H9 (cell line): ENCODE results near the gene ESRP2. TPM values are rescaled to one million over a fixed set of nuclear protein-coding genes. Genes with fewer than 3 reads are reported as not detected.

ENCODE experiments used
- DNase-seq: peaks from one replicate; pipeline ENCODE4 v3.0.0-alpha.2; 2017
- H2AFZ ChIP-seq: one replicate; pipeline ENCODE4 v1.6.1; 2013; ENCODE audit warnings: mild to moderate bottlenecking, low read length, control low read depth, moderate library complexity
- H2AK5ac ChIP-seq: 2 replicates; pipeline ENCODE4 v1.6.1; 2013; ENCODE audit warnings: low read length, control low read depth, mixed read lengths; ENCODE audit not compliant: insufficient read length
- H2BK120ac ChIP-seq: one replicate; pipeline ENCODE4 v1.6.1; 2013; ENCODE audit warnings: low read depth, mild to moderate bottlenecking, low read length, control low read depth, inconsistent platforms; ENCODE audit not compliant: poor library complexity, severe bottlenecking
- H2BK12ac ChIP-seq: 2 replicates; pipeline ENCODE4 v1.6.1; 2013; ENCODE audit warnings: low read length, control low read depth, mixed read lengths, low read depth; ENCODE audit not compliant: insufficient read length
- H2BK15ac ChIP-seq: 2 replicates; pipeline ENCODE4 v1.6.1; 2013; ENCODE audit warnings: low read depth, low read length, control low read depth
- H2BK20ac ChIP-seq: one replicate; pipeline ENCODE4 v1.6.1; 2013; ENCODE audit warnings: low read depth, mild to moderate bottlenecking, low read length, control low read depth, inconsistent platforms; ENCODE audit not compliant: poor library complexity, severe bottlenecking
- H2BK5ac ChIP-seq: 2 replicates; pipeline ENCODE4 v1.6.1; 2013; ENCODE audit warnings: low read length, control low read depth, mixed read lengths; ENCODE audit not compliant: insufficient read length
- H3K14ac ChIP-seq: 2 replicates; pipeline ENCODE4 v1.6.1; 2013; ENCODE audit warnings: low read length, control low read depth; ENCODE audit not compliant: insufficient read depth
- H3K18ac ChIP-seq: 2 replicates; pipeline ENCODE4 v1.6.1; 2013; ENCODE audit warnings: low read depth, mild to moderate bottlenecking, mixed read lengths, low read length, control low read depth; ENCODE audit not compliant: insufficient read length
- H3K23ac ChIP-seq: 2 replicates; pipeline ENCODE4 v1.6.1; 2013; ENCODE audit warnings: low read length, control low read depth, mixed read lengths, low read depth; ENCODE audit not compliant: insufficient read length
- H3K23me2 ChIP-seq: 2 replicates; pipeline ENCODE4 v1.6.1; 2013; ENCODE audit warnings: low read depth, mild to moderate bottlenecking, mixed read lengths, low read length, control low read depth; ENCODE audit not compliant: insufficient read length, poor library complexity, severe bottlenecking
- H3K27ac ChIP-seq: 2 replicates; pipeline ENCODE4 v1.5.1; 2013; ENCODE audit warnings: low read length, control low read depth, mixed read lengths, low read depth; ENCODE audit not compliant: insufficient read length
- H3K27me3 ChIP-seq: 2 replicates; pipeline ENCODE4 v1.6.1; 2013; ENCODE audit warnings: low read length, control low read depth, inconsistent platforms; ENCODE audit not compliant: insufficient read depth
- H3K4ac ChIP-seq: 2 replicates; pipeline ENCODE4 v1.6.1; 2013; ENCODE audit warnings: low read depth, mild to moderate bottlenecking, control low read depth, inconsistent platforms, low read length, moderate library complexity
- H3K4me1 ChIP-seq: 2 replicates; pipeline ENCODE4 v1.6.1; 2013; ENCODE audit warnings: low read length, control low read depth, inconsistent platforms; ENCODE audit not compliant: insufficient read depth
- H3K4me2 ChIP-seq: 2 replicates; pipeline ENCODE4 v1.6.1; 2013; ENCODE audit warnings: low read length, control low read depth, mixed read lengths; ENCODE audit not compliant: insufficient read length, insufficient read depth
- H3K56ac ChIP-seq: 2 replicates; pipeline ENCODE4 v1.6.1; 2013; ENCODE audit warnings: low read depth, mild to moderate bottlenecking, mixed read lengths, low read length, control low read depth; ENCODE audit not compliant: insufficient read length
- H3K79me1 ChIP-seq: 2 replicates; pipeline ENCODE4 v1.6.1; 2013; ENCODE audit warnings: low read depth, mild to moderate bottlenecking, moderate library complexity, low read length, control low read depth, inconsistent platforms; ENCODE audit not compliant: insufficient read depth, poor library complexity, severe bottlenecking
- H3K79me2 ChIP-seq: 2 replicates; pipeline ENCODE4 v1.6.1; 2013; ENCODE audit warnings: low read length, control low read depth, inconsistent platforms; ENCODE audit not compliant: insufficient read depth
- H3K9ac ChIP-seq: 2 replicates; pipeline ENCODE4 v1.6.1; 2013; ENCODE audit warnings: low read length, control low read depth, mixed read lengths; ENCODE audit not compliant: insufficient read length; ENCODE audit errors: extremely low read depth
- H3K9me3 ChIP-seq: one replicate; pipeline ENCODE4 v1.6.1; 2013; ENCODE audit warnings: low read depth, low read length, inconsistent platforms; ENCODE audit not compliant: control insufficient read depth
- H3T11ph ChIP-seq: one replicate; pipeline ENCODE4 v1.6.1; 2013; ENCODE audit warnings: mild to moderate bottlenecking, low read length, control low read depth, inconsistent platforms
- H4K20me1 ChIP-seq: one replicate; pipeline ENCODE4 v1.6.1; 2013; ENCODE audit not compliant: control insufficient read depth, insufficient read length, insufficient read depth
- H4K5ac ChIP-seq: 2 replicates; pipeline ENCODE4 v1.6.1; 2013; ENCODE audit warnings: low read depth, mild to moderate bottlenecking, mixed read lengths, low read length, control low read depth; ENCODE audit not compliant: insufficient read length
- H4K8ac ChIP-seq: replicated peaks from 2 replicates; pipeline ENCODE4 v1.6.1; 2013; ENCODE audit warnings: low read length, control low read depth, mixed read lengths, low read depth; ENCODE audit not compliant: insufficient read length
- H4K91ac ChIP-seq: 2 replicates; pipeline ENCODE4 v1.6.1; 2013; ENCODE audit warnings: low read depth, mild to moderate bottlenecking, moderate library complexity, mixed read lengths, low read length, control low read depth; ENCODE audit not compliant: insufficient read length
- H3K27ac Mint-ChIP-seq, 3 experiments: 2 replicates in 2 of 3; 3 replicates in 1 of 3; pipeline ENCODE4 v1.8.0; 2020 to 2021; ENCODE audit warnings: mixed read lengths in 3 of 3, mild to moderate bottlenecking in 1 of 3, moderate library complexity in 1 of 3
- H3K27me3 Mint-ChIP-seq: 2 replicates; pipeline ENCODE4 v1.8.0; 2021; ENCODE audit warnings: low read depth, mild to moderate bottlenecking, moderate library complexity, mixed read lengths
- H3K36me3 Mint-ChIP-seq, 3 experiments: 2 replicates in 2 of 3; 3 replicates in 1 of 3; pipeline ENCODE4 v1.8.0; 2020 to 2021; ENCODE audit warnings: low read depth in 3 of 3, mixed read lengths in 3 of 3; ENCODE audit not compliant: insufficient read depth in 1 of 3
- H3K4me1 Mint-ChIP-seq, 2 experiments: 2 replicates each; pipeline ENCODE4 v1.8.0; 2020; ENCODE audit warnings: mixed read lengths in 2 of 2
- H3K4me3 Mint-ChIP-seq, 2 experiments: 2 replicates in 1 of 2; 3 replicates in 1 of 2; pipeline ENCODE4 v1.8.0; 2020 to 2021; ENCODE audit warnings: mild to moderate bottlenecking in 2 of 2, mixed read lengths in 2 of 2, moderate library complexity in 1 of 2
- H3K9me3 Mint-ChIP-seq, 2 experiments: 2 replicates in 1 of 2; 3 replicates in 1 of 2; pipeline ENCODE4 v1.8.0; 2020; ENCODE audit warnings: mild to moderate bottlenecking in 2 of 2, mixed read lengths in 2 of 2, moderate library complexity in 1 of 2
- CTCF ChIP-seq: fragments of 200-600 bp; sonication (generic); conservative IDR thresholded peaks from 3 replicates; pipeline ENCODE4 v1.8.0; 2021; ENCODE audit warnings: antibody characterized with exemption, mild to moderate bottlenecking
- WGBS: extraction: QIAGEN DNeasy Blood & Tissue Kit; methylation state at CpG from one replicate; pipeline ENCODE4 v1.1.7; 2013; ENCODE audit warnings: missing lambda C conversion rate, low lambda C conversion rate, mixed read lengths; ENCODE audit not compliant: insufficient read length; ENCODE audit errors: extremely low coverage; 5-methylcytosine and 5-hydroxymethylcytosine counted together
- total RNA-seq: library from RNA; stranded (reverse); gene quantifications from 2 replicates; pipeline ENCODE4 v1.2.1, GENCODE V29; 2021

Gene ESRP2
- total RNA-seq, 1 experiment from 2014 or later = 59.5 TPM

- Histone ChIP-seq H2BK120ac (no peak overlapping the region), H3K18ac (no peak overlapping the region), H4K20me1 (no peaks in the 10 kb centered on the region)
These were observed 36.7 kb upstream of the ESRP2 start for GRCh38 chr16:68272507-68273209.

More at GRCh38 chr16:68272507-68273209, 36.7 kb upstream of the ESRP2 start:
- no peak overlapping the region for H4K8ac ChIP-seq
- no peak overlapping the region for H3K56ac ChIP-seq
- Mint-ChIP-seq H3K27ac (peak overlapping the region in 2 of 3 experiments; percentile 34 to 48; a peak in 3 of 7 replicates), H3K36me3 (peaks cover 16 to 25% (median 16%) of the 10 kb centered on the region in 3 experiments; a peak in 5 of 7 replicates), H3K9me3 (no peaks in the 10 kb centered on the region), H3K4me3 (no peak overlapping the region), H3K4me1 (peaks cover 14 to 16% of the 10 kb centered on the region in 2 experiments), H3K27me3 (no peaks in the 10 kb centered on the region)
- no peak overlapping the region for H3K9ac ChIP-seq
- peaks cover 1% of the 10 kb centered on the region; the same call in 1 of the 2 replicates for H3K79me2 ChIP-seq
- H3K79me1 ChIP-seq = peaks cover 3% of the 10 kb centered on the region
- no peak overlapping the region for H3K23ac ChIP-seq
- no peak overlapping the region for H2BK12ac ChIP-seq
- no peak overlapping the region for H3K27ac ChIP-seq
- no peak overlapping the region for H2AK5ac ChIP-seq
- H2BK20ac ChIP-seq = no peak overlapping the region
- H2AFZ ChIP-seq = no peak overlapping the region
- H3K14ac ChIP-seq = no peak overlapping the region
- H3K4me1 ChIP-seq = peaks cover 4% of the 10 kb centered on the region; the same call in 1 of the 2 replicates
- TF ChIP-seq CTCF = no peak
- no peak overlapping the region for H2BK5ac ChIP-seq
- H3K9me3 ChIP-seq = no peaks in the 10 kb centered on the region
- no peak overlapping the region for H3K4ac ChIP-seq
- H4K91ac ChIP-seq = no peak overlapping the region
- H3K4me2 ChIP-seq = no peak overlapping the region
- no peak overlapping the region for H2BK15ac ChIP-seq
- no CpG with 5 or more reads among the region's 4 CpGs for WGBS
- no peaks in the 10 kb centered on the region for H3K27me3 ChIP-seq
- H3K23me2 ChIP-seq = no peaks in the 10 kb centered on the region
- DNase-seq = no peak
- H3T11ph ChIP-seq = no peak overlapping the region
- H4K5ac ChIP-seq = no peak overlapping the region
